Fibroblast of lung (primary cell): ENCODE measurements around the gene COX6B1. TPM values are rescaled to one million over a fixed set of nuclear protein-coding genes. Genes with fewer than 3 reads are reported as not detected.

Source experiments
- DNase-seq, 2 donors: peaks; one replicate each; pipeline versions ENCODE4 v3.0.0 to v3.0.0-alpha.2; 2010; ENCODE audit warnings: low read depth in 2 of 2
- H2AFZ ChIP-seq: 2 replicates; pipeline ENCODE4 v1.5.1; 2012; ENCODE audit warnings: low read length, control low read depth, inconsistent platforms
- H3K27ac ChIP-seq: 2 replicates; pipeline ENCODE4 v1.5.1; 2011; ENCODE audit warnings: low read length, control low read depth; ENCODE audit not compliant: insufficient read depth
- H3K27me3 ChIP-seq: 2 replicates; pipeline ENCODE4 v1.5.1; 2011; ENCODE audit warnings: mild to moderate bottlenecking, low read length; ENCODE audit not compliant: control insufficient read depth, insufficient read depth
- H3K36me3 ChIP-seq: 2 replicates; pipeline ENCODE4 v1.5.1; 2011; ENCODE audit warnings: low read length; ENCODE audit not compliant: control insufficient read depth, insufficient read depth
- H3K4me1 ChIP-seq: 2 replicates; pipeline ENCODE4 v1.5.1; 2011; ENCODE audit warnings: low read length; ENCODE audit not compliant: control insufficient read depth, insufficient read depth; ENCODE audit errors: extremely low read depth
- H3K4me2 ChIP-seq: 2 replicates; pipeline ENCODE4 v1.5.1; 2011; ENCODE audit warnings: low read length, control low read depth; ENCODE audit not compliant: insufficient read depth; ENCODE audit errors: extremely low read depth
- H3K4me3 ChIP-seq, 4 experiments: fragments of 200-600 bp in 1 of 4; sonication (generic) in 1 of 4; replicated peaks in 1 of 4; 2 replicates each; pipeline ENCODE4 v1.5.1; 2011 to 2016; ENCODE audit warnings: low read length in 4 of 4, low read depth in 3 of 4, mild to moderate bottlenecking in 3 of 4, control low read depth in 2 of 4, inconsistent platforms in 1 of 4, mixed read lengths in 1 of 4; ENCODE audit not compliant: insufficient read depth in 1 of 4; ENCODE audit errors: control extremely low read depth in 1 of 4
- H3K79me2 ChIP-seq: 2 replicates; pipeline ENCODE4 v1.5.1; 2012; ENCODE audit warnings: mild to moderate bottlenecking, low read length, inconsistent platforms; ENCODE audit not compliant: control insufficient read depth, insufficient read depth
- H3K9ac ChIP-seq: 2 replicates; pipeline ENCODE4 v1.5.1; 2011; ENCODE audit warnings: mild to moderate bottlenecking, low read length, control low read depth; ENCODE audit not compliant: insufficient read depth
- H3K9me3 ChIP-seq: 2 replicates; pipeline ENCODE4 v1.5.1; 2012; ENCODE audit warnings: low read depth, low read length; ENCODE audit not compliant: control insufficient read depth, insufficient read depth
- H4K20me1 ChIP-seq: 2 replicates; pipeline ENCODE4 v1.5.1; 2011; ENCODE audit warnings: low read length; ENCODE audit not compliant: control insufficient read depth, insufficient read depth; ENCODE audit errors: extremely low read depth
- EZH2 ChIP-seq: IDR thresholded peaks from 2 replicates; pipeline ENCODE4 v1.5.1; 2012; ENCODE audit warnings: low read length, control low read depth, mild to moderate bottlenecking; ENCODE audit errors: missing control alignments
- polyA plus RNA-seq, 2 donors: library from polyadenylated mRNA; depleted of rRNA in 1 of 2; stranded (reverse) in 1 of 2; unstranded in 1 of 2; fragments of >200 nt; gene quantifications; 2 replicates each; pipeline ENCODE4 v1.2.1, GENCODE V29; 2011 to 2012; ENCODE audit warnings: missing spikeins in 1 of 2
- total RNA-seq: library from RNA; depleted of rRNA; stranded (reverse); fragments of >200 nt; gene quantifications from 2 replicates; pipeline ENCODE4 v1.2.1, GENCODE V29; 2014
- TF ChIP-seq, protein P1 (sequence below), 2 donors: IDR thresholded peaks in 1 of 2; conservative IDR thresholded peaks in 1 of 2; 1 replicate in 1 of 2; 2 replicates in 1 of 2; pipeline ENCODE4 v1.5.1; 2011 to 2012; ENCODE audit warnings: low read length in 2 of 2, control low read depth in 1 of 2, inconsistent platforms in 1 of 2, low read depth in 1 of 2, mild to moderate bottlenecking in 1 of 2

COX6B1 gene
- total and polyA plus RNA-seq, 2 donors (not counting 1 experiment from before 2014, with no cell fraction given), result 279 to 382 TPM

DNA sequence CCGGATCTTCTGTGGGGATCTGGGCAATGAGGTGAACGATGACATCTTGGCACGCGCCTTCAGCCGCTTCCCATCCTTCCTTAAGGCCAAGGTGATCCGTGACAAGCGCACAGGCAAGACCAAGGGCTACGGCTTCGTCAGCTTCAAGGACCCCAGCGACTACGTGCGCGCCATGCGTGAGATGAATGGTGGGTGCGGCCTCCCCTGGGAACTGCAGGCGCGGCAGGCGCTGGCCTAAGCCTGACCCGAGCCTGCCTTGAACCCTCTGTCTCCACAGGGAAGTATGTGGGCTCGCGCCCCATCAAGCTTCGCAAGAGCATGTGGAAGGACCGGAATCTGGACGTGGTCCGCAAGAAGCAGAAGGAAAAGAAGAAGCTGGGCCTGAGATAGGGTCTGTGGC is 11.0 kb upstream of the COX6B1 start:
- Histone ChIP-seq H3K9me3 (no peaks in the 10 kb centered on the region), H3K9ac (no peak overlapping the region), H3K4me3 (no peak overlapping the region), H3K79me2 (no peaks in the 10 kb centered on the region), H3K4me2 (no peak overlapping the region), H3K27ac (no peak overlapping the region), H4K20me1 (no peaks in the 10 kb centered on the region), H3K27me3 (no peaks in the 10 kb centered on the region), H2AFZ (no peak overlapping the region), H3K36me3 (peaks cover 26% of the 10 kb centered on the region), H3K4me1 (no peaks in the 10 kb centered on the region)
- no peak for TF ChIP-seq EZH2
- TF ChIP-seq, protein P1, sequence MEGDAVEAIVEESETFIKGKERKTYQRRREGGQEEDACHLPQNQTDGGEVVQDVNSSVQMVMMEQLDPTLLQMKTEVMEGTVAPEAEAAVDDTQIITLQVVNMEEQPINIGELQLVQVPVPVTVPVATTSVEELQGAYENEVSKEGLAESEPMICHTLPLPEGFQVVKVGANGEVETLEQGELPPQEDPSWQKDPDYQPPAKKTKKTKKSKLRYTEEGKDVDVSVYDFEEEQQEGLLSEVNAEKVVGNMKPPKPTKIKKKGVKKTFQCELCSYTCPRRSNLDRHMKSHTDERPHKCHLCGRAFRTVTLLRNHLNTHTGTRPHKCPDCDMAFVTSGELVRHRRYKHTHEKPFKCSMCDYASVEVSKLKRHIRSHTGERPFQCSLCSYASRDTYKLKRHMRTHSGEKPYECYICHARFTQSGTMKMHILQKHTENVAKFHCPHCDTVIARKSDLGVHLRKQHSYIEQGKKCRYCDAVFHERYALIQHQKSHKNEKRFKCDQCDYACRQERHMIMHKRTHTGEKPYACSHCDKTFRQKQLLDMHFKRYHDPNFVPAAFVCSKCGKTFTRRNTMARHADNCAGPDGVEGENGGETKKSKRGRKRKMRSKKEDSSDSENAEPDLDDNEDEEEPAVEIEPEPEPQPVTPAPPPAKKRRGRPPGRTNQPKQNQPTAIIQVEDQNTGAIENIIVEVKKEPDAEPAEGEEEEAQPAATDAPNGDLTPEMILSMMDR (conservative IDR thresholded peaks at IDR 0.05 in 1 of 2, IDR thresholded peaks at IDR 0.05 in 1 of 2; ENCODE audit: low read depth in 1 of 2, low read length in 2 of 2), result no peak
- DNase-seq, result no peak

DNA sequence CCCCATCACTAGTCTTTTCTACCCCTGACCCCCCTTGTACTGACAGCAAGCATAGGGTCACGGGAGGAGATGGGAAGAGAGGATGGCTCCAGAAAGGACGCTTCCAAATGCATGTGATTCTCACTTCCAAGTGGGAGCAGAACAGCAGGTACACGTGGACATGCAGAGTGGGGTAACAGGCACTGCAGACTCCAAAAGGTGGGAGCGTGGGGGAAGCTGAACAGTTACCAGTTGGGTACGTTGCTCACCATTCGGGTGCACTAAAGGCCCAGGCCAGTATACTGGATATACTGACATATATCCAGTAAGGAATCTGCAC is 8.8 kb upstream of the COX6B1 start:
- no peak for DNase-seq
- Histone ChIP-seq H4K20me1 (no peaks in the 10 kb centered on the region), H3K9me3 (no peaks in the 10 kb centered on the region), H2AFZ (no peak overlapping the region), H3K27ac (no peak overlapping the region), H3K9ac (no peak overlapping the region), H3K36me3 (peaks cover 18% of the 10 kb centered on the region), H3K4me2 (no peak overlapping the region), H3K27me3 (no peaks in the 10 kb centered on the region), H3K4me1 (no peaks in the 10 kb centered on the region), H3K4me3 (no peak overlapping the region), H3K79me2 (no peaks in the 10 kb centered on the region)
- TF ChIP-seq, protein P1 (conservative IDR thresholded peaks at IDR 0.05 in 1 of 2, IDR thresholded peaks at IDR 0.05 in 1 of 2; ENCODE audit: low read depth in 1 of 2, low read length in 2 of 2), result no peak
- no peak for TF ChIP-seq EZH2

DNA sequence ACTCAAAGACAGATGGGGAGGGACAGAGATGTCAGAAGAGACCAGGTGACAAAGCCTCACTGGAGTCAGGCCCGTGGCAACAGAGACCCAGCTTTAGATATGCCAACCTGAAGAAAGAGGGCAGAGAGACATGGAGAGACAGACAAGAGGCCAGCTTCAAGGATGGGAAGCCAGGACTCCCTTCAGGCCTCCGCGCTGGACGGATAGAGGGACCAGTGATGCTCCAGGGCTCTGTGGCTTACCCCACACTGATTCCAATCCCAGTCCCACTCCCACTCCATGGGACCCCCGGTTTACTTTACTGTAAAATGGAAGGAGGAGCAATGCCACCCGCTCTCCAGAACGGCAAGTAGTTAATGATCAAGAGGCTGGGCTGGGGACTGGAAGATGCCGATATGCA is 8.3 kb upstream of the COX6B1 start:
- no peak for TF ChIP-seq EZH2
- TF ChIP-seq, protein P1 (conservative IDR thresholded peaks at IDR 0.05 in 1 of 2, IDR thresholded peaks at IDR 0.05 in 1 of 2; ENCODE audit: low read depth in 1 of 2, low read length in 2 of 2), result no peak
- Histone ChIP-seq H3K79me2 (no peaks in the 10 kb centered on the region), H3K36me3 (peaks cover 17% of the 10 kb centered on the region), H2AFZ (no peak overlapping the region), H3K27ac (no peak overlapping the region), H3K4me2 (no peak overlapping the region), H3K9ac (no peak overlapping the region), H3K4me3 (no peak overlapping the region), H3K27me3 (no peaks in the 10 kb centered on the region), H4K20me1 (no peaks in the 10 kb centered on the region), H3K9me3 (no peaks in the 10 kb centered on the region), H3K4me1 (peaks cover 2% of the 10 kb centered on the region)
- DNase-seq, result no peak
